Right forelimb (tissue), 1 donor: ENCODE results near the gene AR.

Source experiments
- DNase-seq: peaks from one replicate; pipeline ENCODE4 v3.0.0-alpha.2; 2018

The AR gene

GRCh38 chrX:67732864-67733263, 189.0 kb downstream of the AR start:
- DNase-seq = no peak

GRCh38 chrX:67734111-67734753, 190.4 kb downstream of the AR start:
- DNase-seq = no peak

GRCh38 chrX:67749536-67749935, 205.7 kb downstream of the AR start:
- DNase-seq = no peak

GRCh38 chrX:67750694-67751093, 206.9 kb downstream of the AR start:
- no peak for DNase-seq

GRCh38 chrX:67759018-67759417, 215.2 kb downstream of the AR start:
- no peak for DNase-seq

GRCh38 chrX:67777148-67777547, 233.3 kb downstream of the AR start:
- DNase-seq = no peak

- DNase-seq = no peak
Observed at GRCh38 chrX:67779099-67779498, 235.3 kb downstream of the AR start.
